ENCODE results near the gene PLEKHG4. TPM values are rescaled to one million over a fixed set of nuclear protein-coding genes. Genes with fewer than 3 reads are reported as not detected.

PLEKHG4 gene
- total RNA-seq, 1 donor = 24.3 TPM

DNA sequence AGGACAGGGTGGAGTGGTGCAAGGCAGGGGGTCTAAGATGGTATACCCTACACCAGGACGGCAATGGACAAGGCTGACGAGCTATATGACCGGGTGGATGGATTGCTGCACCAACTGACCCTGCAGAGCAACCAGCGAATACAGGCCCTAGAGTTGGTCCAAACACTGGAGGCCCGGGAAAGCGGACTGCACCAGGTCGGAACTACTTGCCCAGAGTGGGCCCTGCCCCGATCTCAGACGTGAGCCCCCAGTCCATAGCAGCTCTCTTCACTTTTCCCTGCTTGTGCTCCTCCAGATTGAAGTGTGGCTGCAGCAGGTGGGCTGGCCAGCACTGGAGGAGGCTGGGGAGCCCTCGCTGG lies 3.1 kb downstream of the PLEKHG4 start:
- TF ChIP-seq, protein P1, sequence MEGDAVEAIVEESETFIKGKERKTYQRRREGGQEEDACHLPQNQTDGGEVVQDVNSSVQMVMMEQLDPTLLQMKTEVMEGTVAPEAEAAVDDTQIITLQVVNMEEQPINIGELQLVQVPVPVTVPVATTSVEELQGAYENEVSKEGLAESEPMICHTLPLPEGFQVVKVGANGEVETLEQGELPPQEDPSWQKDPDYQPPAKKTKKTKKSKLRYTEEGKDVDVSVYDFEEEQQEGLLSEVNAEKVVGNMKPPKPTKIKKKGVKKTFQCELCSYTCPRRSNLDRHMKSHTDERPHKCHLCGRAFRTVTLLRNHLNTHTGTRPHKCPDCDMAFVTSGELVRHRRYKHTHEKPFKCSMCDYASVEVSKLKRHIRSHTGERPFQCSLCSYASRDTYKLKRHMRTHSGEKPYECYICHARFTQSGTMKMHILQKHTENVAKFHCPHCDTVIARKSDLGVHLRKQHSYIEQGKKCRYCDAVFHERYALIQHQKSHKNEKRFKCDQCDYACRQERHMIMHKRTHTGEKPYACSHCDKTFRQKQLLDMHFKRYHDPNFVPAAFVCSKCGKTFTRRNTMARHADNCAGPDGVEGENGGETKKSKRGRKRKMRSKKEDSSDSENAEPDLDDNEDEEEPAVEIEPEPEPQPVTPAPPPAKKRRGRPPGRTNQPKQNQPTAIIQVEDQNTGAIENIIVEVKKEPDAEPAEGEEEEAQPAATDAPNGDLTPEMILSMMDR (IDR thresholded peaks at IDR 0.05; ENCODE audit: insufficient read depth, low read length) = no peak
- no peak overlapping the region for H3K4me3 ChIP-seq (ENCODE audit: low read depth, low read length)
- DNase-seq (ENCODE audit: low read depth) = no peak

DNA sequence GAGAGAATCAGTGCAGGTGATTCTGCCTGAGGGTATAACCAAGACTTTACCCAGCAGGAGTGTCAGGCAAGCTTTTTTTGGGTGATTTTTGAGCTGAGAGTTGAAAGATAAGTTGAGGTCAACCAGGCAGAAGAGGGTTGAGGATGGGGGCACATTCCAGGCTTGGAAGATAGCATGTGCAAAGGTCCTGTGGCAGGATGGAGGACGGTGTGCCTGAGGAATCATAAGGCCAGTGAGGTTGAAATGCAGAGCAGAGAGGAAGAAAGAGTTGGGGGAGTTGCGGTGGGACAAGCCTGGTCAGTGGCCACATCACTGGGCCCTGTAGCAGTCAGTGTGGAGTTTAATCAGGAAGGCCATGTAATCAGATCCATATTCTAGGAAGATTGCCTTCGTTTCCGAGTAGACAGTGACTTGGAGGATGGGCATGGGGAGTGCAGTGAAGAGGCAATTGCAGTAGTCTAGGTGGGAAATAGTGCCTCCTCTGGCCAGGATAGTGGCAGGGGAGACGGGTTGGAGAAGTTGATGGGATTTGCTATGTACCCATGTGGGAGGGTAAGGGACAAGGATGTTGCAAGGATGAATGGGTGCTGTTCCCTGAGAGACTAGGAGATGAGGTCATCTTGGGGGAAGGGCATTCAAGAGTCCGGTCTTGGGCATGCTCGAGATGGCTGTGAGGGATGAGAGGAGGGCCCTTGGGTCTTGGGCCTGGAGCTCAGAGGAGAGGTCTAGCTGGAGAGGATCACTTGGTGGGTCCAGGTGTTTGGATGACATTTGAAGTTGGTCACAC lies 3.9 kb downstream of the PLEKHG4 start:
- DNase-seq (ENCODE audit: low read depth) = no peak
- H3K4me3 ChIP-seq (ENCODE audit: low read depth, low read length) = no peak overlapping the region
- TF ChIP-seq, protein P1 (IDR thresholded peaks at IDR 0.05; ENCODE audit: insufficient read depth, low read length) = no peak

DNA sequence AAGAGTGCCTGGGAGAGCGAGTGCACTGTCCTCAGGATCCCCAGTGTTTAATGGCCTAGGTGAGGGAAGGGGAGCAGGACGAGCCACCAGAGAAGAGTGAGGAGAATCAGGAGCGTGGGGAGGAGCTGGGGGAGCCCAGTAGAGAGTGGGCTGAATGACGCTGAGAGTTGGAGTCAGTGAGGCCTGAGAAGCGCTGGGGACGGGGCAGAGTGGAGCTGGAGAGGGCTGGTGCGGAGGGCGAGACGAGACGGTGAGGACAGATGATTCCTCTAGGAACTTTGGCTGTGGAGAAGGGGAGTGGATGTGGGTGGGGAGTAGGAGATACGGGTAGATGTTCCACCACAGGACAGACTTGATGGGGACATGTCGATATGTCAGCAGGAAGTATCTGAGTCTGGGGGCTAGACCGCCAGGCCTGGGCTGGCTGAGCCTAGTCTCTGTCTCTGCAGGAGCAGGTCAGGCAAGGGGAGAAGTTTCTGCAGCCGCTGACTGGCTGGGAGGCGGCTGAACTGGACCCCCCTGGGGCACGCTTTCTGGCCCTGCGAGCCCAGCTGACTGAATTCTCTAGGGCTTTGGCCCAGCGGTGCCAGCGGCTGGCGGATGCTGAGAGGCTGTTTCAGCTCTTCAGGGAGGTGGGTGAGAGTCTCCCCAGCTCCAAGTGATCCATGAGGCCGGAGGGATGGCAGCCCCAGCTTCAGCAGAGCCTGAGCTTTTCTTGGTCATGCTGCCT lies 4.7 kb downstream of the PLEKHG4 start:
- DNase-seq (ENCODE audit: low read depth) = no peak
- TF ChIP-seq, protein P1 (IDR thresholded peaks at IDR 0.05; ENCODE audit: insufficient read depth, low read length) = no peak
- H3K4me3 ChIP-seq (ENCODE audit: low read depth, low read length) = no peak overlapping the region

DNA sequence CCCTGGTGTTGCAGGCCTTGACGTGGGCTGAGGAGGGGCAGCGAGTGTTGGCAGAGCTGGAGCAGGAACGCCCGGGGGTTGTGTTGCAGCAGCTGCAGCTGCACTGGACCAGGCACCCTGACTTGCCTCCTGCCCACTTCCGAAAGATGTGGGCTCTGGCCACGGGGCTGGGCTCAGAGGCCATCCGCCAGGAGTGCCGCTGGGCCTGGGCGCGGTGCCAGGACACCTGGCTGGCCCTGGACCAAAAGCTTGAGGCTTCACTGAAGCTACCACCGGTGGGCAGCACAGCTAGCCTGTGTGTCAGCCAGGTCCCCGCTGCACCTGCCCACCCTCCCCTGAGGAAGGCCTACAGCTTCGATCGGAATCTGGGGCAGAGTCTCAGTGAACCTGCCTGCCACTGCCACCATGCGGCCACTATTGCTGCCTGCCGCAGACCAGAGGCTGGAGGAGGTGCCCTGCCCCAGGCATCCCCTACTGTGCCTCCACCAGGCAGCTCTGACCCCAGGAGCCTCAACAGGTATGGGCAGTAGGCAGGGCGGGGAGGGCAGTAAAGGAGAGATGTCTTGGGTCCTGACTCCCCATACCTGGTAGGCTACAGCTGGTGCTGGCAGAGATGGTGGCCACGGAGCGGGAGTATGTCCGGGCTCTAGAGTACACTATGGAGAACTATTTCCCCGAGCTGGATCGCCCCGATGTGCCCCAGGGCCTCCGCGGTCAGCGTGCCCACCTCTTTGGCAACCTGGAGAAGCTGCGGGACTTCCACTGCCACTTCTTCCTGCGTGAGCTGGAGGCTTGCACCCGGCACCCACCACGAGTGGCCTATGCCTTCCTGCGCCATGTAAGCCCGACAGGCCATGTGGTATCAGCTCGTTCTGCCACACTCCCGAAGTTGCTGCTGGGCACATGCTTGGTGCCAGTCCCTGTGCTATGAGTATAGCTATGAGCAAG lies 5.6 kb downstream of the PLEKHG4 start:
- TF ChIP-seq, protein P1 (IDR thresholded peaks at IDR 0.05; ENCODE audit: insufficient read depth, low read length) = peak; percentile 49
- DNase-seq (ENCODE audit: low read depth) = no peak

DNA sequence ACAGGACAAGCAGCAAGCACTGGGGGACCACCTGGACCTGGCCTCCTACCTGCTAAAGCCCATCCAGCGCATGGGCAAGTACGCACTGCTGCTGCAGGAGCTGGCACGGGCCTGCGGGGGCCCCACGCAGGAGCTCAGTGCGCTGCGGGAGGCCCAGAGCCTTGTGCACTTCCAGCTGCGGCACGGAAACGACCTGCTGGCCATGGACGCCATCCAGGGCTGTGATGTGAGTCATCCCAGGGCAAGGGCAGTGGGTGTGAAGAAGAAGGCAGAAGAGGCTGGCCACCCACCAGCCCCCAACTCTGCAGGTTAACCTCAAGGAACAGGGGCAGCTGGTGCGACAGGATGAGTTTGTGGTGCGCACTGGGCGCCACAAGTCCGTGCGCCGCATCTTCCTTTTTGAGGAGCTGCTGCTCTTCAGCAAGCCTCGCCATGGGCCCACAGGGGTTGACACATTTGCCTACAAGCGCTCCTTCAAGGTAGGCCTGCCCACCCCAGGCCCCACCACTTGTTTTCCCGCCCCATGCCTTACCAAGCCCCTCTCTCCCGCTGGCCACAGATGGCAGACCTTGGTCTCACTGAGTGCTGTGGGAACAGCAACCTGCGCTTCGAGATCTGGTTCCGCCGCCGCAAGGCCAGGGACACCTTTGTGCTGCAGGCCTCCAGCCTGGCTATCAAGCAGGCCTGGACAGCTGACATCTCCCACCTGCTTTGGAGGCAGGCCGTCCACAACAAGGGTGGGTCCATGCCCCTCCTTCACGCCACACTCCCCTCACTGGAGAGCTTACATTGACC lies 7.3 kb downstream of the PLEKHG4 start:
- TF ChIP-seq, protein P1 (IDR thresholded peaks at IDR 0.05; ENCODE audit: insufficient read depth, low read length) = no peak
- H3K4me3 ChIP-seq (ENCODE audit: low read depth, low read length) = no peak overlapping the region
- DNase-seq (ENCODE audit: low read depth) = no peak

More for the DNA sequence above, 5.6 kb downstream of the PLEKHG4 start:
- H3K4me3 ChIP-seq (ENCODE audit: low read depth, low read length) = no peak overlapping the region

DNA sequence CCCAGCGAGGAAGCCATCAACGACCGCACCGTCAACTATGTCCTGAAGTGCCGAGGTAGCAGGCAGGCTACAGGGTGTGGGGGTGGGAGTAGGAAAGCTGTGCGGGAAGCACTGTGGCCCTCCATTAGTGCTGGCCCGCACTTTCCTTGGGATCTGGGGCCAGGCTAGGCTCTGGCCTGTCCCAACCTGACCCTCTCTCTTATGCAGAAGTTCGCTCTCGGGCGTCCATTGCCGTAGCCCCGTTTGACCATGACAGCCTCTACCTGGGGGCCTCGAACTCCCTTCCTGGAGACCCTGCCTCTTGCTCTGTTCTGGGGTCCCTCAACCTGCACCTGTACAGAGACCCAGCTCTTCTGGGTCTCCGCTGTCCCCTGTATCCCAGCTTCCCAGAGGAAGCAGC lies 8.6 kb downstream of the PLEKHG4 start:
- no peak for DNase-seq (ENCODE audit: low read depth)
- no peak overlapping the region for H3K4me3 ChIP-seq (ENCODE audit: low read depth, low read length)
- TF ChIP-seq, protein P1 (IDR thresholded peaks at IDR 0.05; ENCODE audit: insufficient read depth, low read length) = no peak
